ENCODE data around the gene BBS9.

The BBS9 gene

GRCh38 chr7:33179519-33179918, 50.2 kb downstream of the BBS9 start:
- peaks cover 6% of the 10 kb centered on the region for H3K9me3 ChIP-seq (ENCODE audit: control insufficient read depth, low read length)
- H3K4me3 ChIP-seq (ENCODE audit: low read length): no peak overlapping the region
- no peak for DNase-seq (ENCODE audit: low read depth)
- H3K27me3 ChIP-seq (replicated peaks; ENCODE audit: control insufficient read depth, insufficient read depth, low read length): no peaks in the 10 kb centered on the region
- H3K4me1 ChIP-seq (ENCODE audit: control insufficient read depth, insufficient read depth, low read length): no peaks in the 10 kb centered on the region
- H3K9ac ChIP-seq (ENCODE audit: low read length): no peak overlapping the region
- no peaks in the 10 kb centered on the region for H3K36me3 ChIP-seq (ENCODE audit: control insufficient read depth, insufficient read depth, low read length, severe bottlenecking)

GRCh38 chr7:33183504-33183903, 54.1 kb downstream of the BBS9 start:
- Histone ChIP-seq H3K9me3 (ENCODE audit: control insufficient read depth, low read length) (peaks cover 6% of the 10 kb centered on the region), H3K27me3 (replicated peaks; ENCODE audit: control insufficient read depth, insufficient read depth, low read length) (no peaks in the 10 kb centered on the region), H3K9ac (ENCODE audit: low read length) (no peak overlapping the region), H3K4me3 (ENCODE audit: low read length) (no peak overlapping the region), H3K36me3 (ENCODE audit: control insufficient read depth, insufficient read depth, low read length, severe bottlenecking) (no peaks in the 10 kb centered on the region), H3K4me1 (ENCODE audit: control insufficient read depth, insufficient read depth, low read length) (peaks cover 5% of the 10 kb centered on the region)
- peak; percentile 38 for DNase-seq (ENCODE audit: low read depth)

- peaks cover 5% of the 10 kb centered on the region for H3K4me1 ChIP-seq (ENCODE audit: control insufficient read depth, insufficient read depth, low read length)
- H3K36me3 ChIP-seq (ENCODE audit: control insufficient read depth, insufficient read depth, low read length, severe bottlenecking): no peaks in the 10 kb centered on the region
- DNase-seq (ENCODE audit: low read depth): no peak
- no peak overlapping the region for H3K4me3 ChIP-seq (ENCODE audit: low read length)
- H3K27me3 ChIP-seq (replicated peaks; ENCODE audit: control insufficient read depth, insufficient read depth, low read length): no peaks in the 10 kb centered on the region
- no peak overlapping the region for H3K9ac ChIP-seq (ENCODE audit: low read length)
- H3K9me3 ChIP-seq (ENCODE audit: control insufficient read depth, low read length): peaks cover 3% of the 10 kb centered on the region
Observed at GRCh38 chr7:33184828-33185227, 55.5 kb downstream of the BBS9 start.

- Histone ChIP-seq H3K9ac (ENCODE audit: low read length) (no peak overlapping the region), H3K36me3 (ENCODE audit: control insufficient read depth, insufficient read depth, low read length, severe bottlenecking) (no peaks in the 10 kb centered on the region), H3K27me3 (replicated peaks; ENCODE audit: control insufficient read depth, insufficient read depth, low read length) (no peaks in the 10 kb centered on the region), H3K4me3 (ENCODE audit: low read length) (no peak overlapping the region), H3K9me3 (ENCODE audit: control insufficient read depth, low read length) (no peaks in the 10 kb centered on the region), H3K4me1 (ENCODE audit: control insufficient read depth, insufficient read depth, low read length) (peaks cover 5% of the 10 kb centered on the region)
- peak; percentile 80 for DNase-seq (ENCODE audit: low read depth)
Observed at GRCh38 chr7:33185786-33186185, 56.4 kb downstream of the BBS9 start.

GRCh38 chr7:33186192-33186591, 56.8 kb downstream of the BBS9 start:
- Histone ChIP-seq H3K27me3 (replicated peaks; ENCODE audit: control insufficient read depth, insufficient read depth, low read length) (no peaks in the 10 kb centered on the region), H3K4me1 (ENCODE audit: control insufficient read depth, insufficient read depth, low read length) (peaks cover 5% of the 10 kb centered on the region), H3K4me3 (ENCODE audit: low read length) (no peak overlapping the region), H3K9me3 (ENCODE audit: control insufficient read depth, low read length) (no peaks in the 10 kb centered on the region), H3K9ac (ENCODE audit: low read length) (no peak overlapping the region), H3K36me3 (ENCODE audit: control insufficient read depth, insufficient read depth, low read length, severe bottlenecking) (no peaks in the 10 kb centered on the region)
- DNase-seq (ENCODE audit: low read depth): peak; percentile 20

GRCh38 chr7:33190688-33191304, 61.4 kb downstream of the BBS9 start:
- no peaks in the 10 kb centered on the region for H3K36me3 ChIP-seq (ENCODE audit: control insufficient read depth, insufficient read depth, low read length, severe bottlenecking)
- no peak for DNase-seq (ENCODE audit: low read depth)
- H3K4me3 ChIP-seq (ENCODE audit: low read length): no peak overlapping the region
- peaks cover 3% of the 10 kb centered on the region for H3K9me3 ChIP-seq (ENCODE audit: control insufficient read depth, low read length)
- H3K4me1 ChIP-seq (ENCODE audit: control insufficient read depth, insufficient read depth, low read length): peaks cover 16% of the 10 kb centered on the region
- no peak overlapping the region for H3K9ac ChIP-seq (ENCODE audit: low read length)
- no peaks in the 10 kb centered on the region for H3K27me3 ChIP-seq (replicated peaks; ENCODE audit: control insufficient read depth, insufficient read depth, low read length)

GRCh38 chr7:33191340-33191739, 62.0 kb downstream of the BBS9 start:
- H3K4me1 ChIP-seq (ENCODE audit: control insufficient read depth, insufficient read depth, low read length): peaks cover 17% of the 10 kb centered on the region
- DNase-seq (ENCODE audit: low read depth): no peak
- H3K4me3 ChIP-seq (ENCODE audit: low read length): no peak overlapping the region
- no peaks in the 10 kb centered on the region for H3K27me3 ChIP-seq (replicated peaks; ENCODE audit: control insufficient read depth, insufficient read depth, low read length)
- H3K9me3 ChIP-seq (ENCODE audit: control insufficient read depth, low read length): peaks cover 3% of the 10 kb centered on the region
- no peaks in the 10 kb centered on the region for H3K36me3 ChIP-seq (ENCODE audit: control insufficient read depth, insufficient read depth, low read length, severe bottlenecking)
- H3K9ac ChIP-seq (ENCODE audit: low read length): no peak overlapping the region

- H3K36me3 ChIP-seq (ENCODE audit: control insufficient read depth, insufficient read depth, low read length, severe bottlenecking): no peaks in the 10 kb centered on the region
- H3K4me1 ChIP-seq (ENCODE audit: control insufficient read depth, insufficient read depth, low read length): peaks cover 20% of the 10 kb centered on the region
- H3K9ac ChIP-seq (ENCODE audit: low read length): no peak overlapping the region
- peaks cover 3% of the 10 kb centered on the region for H3K9me3 ChIP-seq (ENCODE audit: control insufficient read depth, low read length)
- H3K27me3 ChIP-seq (replicated peaks; ENCODE audit: control insufficient read depth, insufficient read depth, low read length): no peaks in the 10 kb centered on the region
- no peak overlapping the region for H3K4me3 ChIP-seq (ENCODE audit: low read length)
- no peak for DNase-seq (ENCODE audit: low read depth)
Observed at GRCh38 chr7:33192695-33193291, 63.4 kb downstream of the BBS9 start.

GRCh38 chr7:33193308-33193864, 64.0 kb downstream of the BBS9 start:
- peaks cover 20% of the 10 kb centered on the region for H3K4me1 ChIP-seq (ENCODE audit: control insufficient read depth, insufficient read depth, low read length)
- no peak for DNase-seq (ENCODE audit: low read depth)
- H3K9ac ChIP-seq (ENCODE audit: low read length): no peak overlapping the region
- H3K36me3 ChIP-seq (ENCODE audit: control insufficient read depth, insufficient read depth, low read length, severe bottlenecking): no peaks in the 10 kb centered on the region
- peaks cover 3% of the 10 kb centered on the region for H3K9me3 ChIP-seq (ENCODE audit: control insufficient read depth, low read length)
- H3K27me3 ChIP-seq (replicated peaks; ENCODE audit: control insufficient read depth, insufficient read depth, low read length): no peaks in the 10 kb centered on the region
- no peak overlapping the region for H3K4me3 ChIP-seq (ENCODE audit: low read length)

- H3K4me1 ChIP-seq (ENCODE audit: control insufficient read depth, insufficient read depth, low read length): peaks cover 20% of the 10 kb centered on the region
- no peak overlapping the region for H3K4me3 ChIP-seq (ENCODE audit: low read length)
- no peaks in the 10 kb centered on the region for H3K36me3 ChIP-seq (ENCODE audit: control insufficient read depth, insufficient read depth, low read length, severe bottlenecking)
- peaks cover 3% of the 10 kb centered on the region for H3K9me3 ChIP-seq (ENCODE audit: control insufficient read depth, low read length)
- peak; percentile 82 for DNase-seq (ENCODE audit: low read depth)
- no peaks in the 10 kb centered on the region for H3K27me3 ChIP-seq (replicated peaks; ENCODE audit: control insufficient read depth, insufficient read depth, low read length)
- no peak overlapping the region for H3K9ac ChIP-seq (ENCODE audit: low read length)
Observed at GRCh38 chr7:33195264-33195663, 65.9 kb downstream of the BBS9 start.

GRCh38 chr7:33196221-33196620, 66.9 kb downstream of the BBS9 start:
- H3K9ac ChIP-seq (ENCODE audit: low read length): no peak overlapping the region
- no peak for DNase-seq (ENCODE audit: low read depth)
- H3K9me3 ChIP-seq (ENCODE audit: control insufficient read depth, low read length): peaks cover 3% of the 10 kb centered on the region
- no peak overlapping the region for H3K4me3 ChIP-seq (ENCODE audit: low read length)
- H3K4me1 ChIP-seq (ENCODE audit: control insufficient read depth, insufficient read depth, low read length): peaks cover 20% of the 10 kb centered on the region
- no peaks in the 10 kb centered on the region for H3K27me3 ChIP-seq (replicated peaks; ENCODE audit: control insufficient read depth, insufficient read depth, low read length)
- no peaks in the 10 kb centered on the region for H3K36me3 ChIP-seq (ENCODE audit: control insufficient read depth, insufficient read depth, low read length, severe bottlenecking)
